IPS-18c (cell line): ENCODE results near the gene THADA.

Source experiments
- H3K4me3 ChIP-seq: 2 replicates; pipeline ENCODE4 v1.7.0; 2013; ENCODE audit warnings: low read depth, mild to moderate bottlenecking, low read length, moderate library complexity; ENCODE audit not compliant: insufficient read depth
- H3K9me3 ChIP-seq: one replicate; pipeline ENCODE4 v1.6.1; 2013; ENCODE audit warnings: mild to moderate bottlenecking, low read length, moderate library complexity; ENCODE audit not compliant: control insufficient read depth, insufficient read depth

The THADA gene

GRCh38 chr2:43521568-43521967 is 74.3 kb downstream of the THADA start:
- Histone ChIP-seq H3K4me3 (no peak overlapping the region), H3K9me3 (no peaks in the 10 kb centered on the region)

GRCh38 chr2:43520919-43521318 is 74.9 kb downstream of the THADA start:
- no peak overlapping the region for H3K4me3 ChIP-seq
- H3K9me3 ChIP-seq = no peaks in the 10 kb centered on the region

- H3K9me3 ChIP-seq = no peaks in the 10 kb centered on the region
- H3K4me3 ChIP-seq = no peak overlapping the region
Observed at GRCh38 chr2:43519643-43520221, 76.1 kb downstream of the THADA start.

GRCh38 chr2:43518718-43519117 is 77.1 kb downstream of the THADA start:
- H3K4me3 ChIP-seq = no peak overlapping the region
- no peaks in the 10 kb centered on the region for H3K9me3 ChIP-seq

- no peaks in the 10 kb centered on the region for H3K9me3 ChIP-seq
- no peak overlapping the region for H3K4me3 ChIP-seq
Observed at GRCh38 chr2:43518181-43518580, 77.7 kb downstream of the THADA start.

- H3K4me3 ChIP-seq = no peak overlapping the region
- H3K9me3 ChIP-seq = no peaks in the 10 kb centered on the region
Observed at GRCh38 chr2:43515807-43516497, 79.9 kb downstream of the THADA start.

GRCh38 chr2:43515248-43515647 is 80.6 kb downstream of the THADA start:
- no peaks in the 10 kb centered on the region for H3K9me3 ChIP-seq
- no peak overlapping the region for H3K4me3 ChIP-seq

GRCh38 chr2:43513796-43514195 is 82.0 kb downstream of the THADA start:
- H3K4me3 ChIP-seq = no peak overlapping the region
- no peaks in the 10 kb centered on the region for H3K9me3 ChIP-seq

- no peaks in the 10 kb centered on the region for H3K9me3 ChIP-seq
- H3K4me3 ChIP-seq = no peak overlapping the region
Observed at GRCh38 chr2:43513216-43513615, 82.6 kb downstream of the THADA start.

- H3K4me3 ChIP-seq = no peak overlapping the region
- no peaks in the 10 kb centered on the region for H3K9me3 ChIP-seq
Observed at GRCh38 chr2:43511199-43511598, 84.6 kb downstream of the THADA start.

- Histone ChIP-seq H3K4me3 (no peak overlapping the region), H3K9me3 (no peaks in the 10 kb centered on the region)
Observed at GRCh38 chr2:43509886-43510285, 86.0 kb downstream of the THADA start.

GRCh38 chr2:43508209-43508608 is 87.6 kb downstream of the THADA start:
- Histone ChIP-seq H3K4me3 (no peak overlapping the region), H3K9me3 (no peaks in the 10 kb centered on the region)

- H3K4me3 ChIP-seq = no peak overlapping the region
- H3K9me3 ChIP-seq = no peaks in the 10 kb centered on the region
Observed at GRCh38 chr2:43507137-43507536, 88.7 kb downstream of the THADA start.

- H3K4me3 ChIP-seq = no peak overlapping the region
- H3K9me3 ChIP-seq = no peaks in the 10 kb centered on the region
Observed at GRCh38 chr2:43495727-43496126, 100.1 kb downstream of the THADA start.

GRCh38 chr2:43493954-43494353 is 101.9 kb downstream of the THADA start:
- Histone ChIP-seq H3K9me3 (no peaks in the 10 kb centered on the region), H3K4me3 (no peak overlapping the region)

- H3K9me3 ChIP-seq = no peaks in the 10 kb centered on the region
- H3K4me3 ChIP-seq = no peak overlapping the region
Observed at GRCh38 chr2:43491065-43491639, 104.7 kb downstream of the THADA start.

- Histone ChIP-seq H3K4me3 (no peak overlapping the region), H3K9me3 (no peaks in the 10 kb centered on the region)
Observed at GRCh38 chr2:43490252-43490786, 105.5 kb downstream of the THADA start.

- H3K9me3 ChIP-seq = no peaks in the 10 kb centered on the region
Observed at GRCh38 chr2:43488737-43489136, 107.1 kb downstream of the THADA start.

More at GRCh38 chr2:43488737-43489136, 107.1 kb downstream of the THADA start:
- H3K4me3 ChIP-seq = no peak overlapping the region
